GM23338 (cell line): ENCODE results near the gene EYS. TPM values are rescaled to one million over a fixed set of nuclear protein-coding genes. Genes with fewer than 3 reads are reported as not detected.

Experiments used
- ATAC-seq: fragments of 200-7000 bp; cut with Tn5 transposase; 3 replicates; pipeline ENCODE4 v1.9.1; 2020
- DNase-seq: peaks from one replicate; pipeline ENCODE4 v3.0.0-alpha.2; 2015; ENCODE audit warnings: low spot score
- H2AFZ ChIP-seq: fragments of 200-600 bp; sonication (generic); 2 replicates; pipeline ENCODE4 v1.8.0; 2016; ENCODE audit warnings: antibody characterized with exemption, mild to moderate bottlenecking, moderate library complexity
- H3F3A ChIP-seq: fragments of 200-600 bp; sonication (generic); replicated peaks from 2 replicates; pipeline ENCODE4 v1.8.0; 2017; ENCODE audit warnings: antibody characterized with exemption, mixed run types, low read depth
- H3K27ac ChIP-seq: fragments of 200-600 bp; sonication (generic); 2 replicates; pipeline ENCODE4 v1.6.1; 2016; ENCODE audit warnings: low read depth
- H3K27me3 ChIP-seq: fragments of 200-600 bp; sonication (generic); 2 replicates; pipeline ENCODE4 v1.8.0; 2016; ENCODE audit warnings: mild to moderate bottlenecking, mixed run types, moderate library complexity; ENCODE audit not compliant: insufficient read depth
- H3K36me3 ChIP-seq: fragments of 200-600 bp; sonication (generic); 2 replicates; pipeline ENCODE4 v1.8.0; 2016; ENCODE audit warnings: mild to moderate bottlenecking; ENCODE audit not compliant: insufficient read depth
- H3K4me1 ChIP-seq: fragments of 200-600 bp; sonication (generic); 2 replicates; pipeline ENCODE4 v1.8.0; 2016; ENCODE audit warnings: mild to moderate bottlenecking, moderate library complexity; ENCODE audit not compliant: insufficient read depth
- H3K4me2 ChIP-seq: fragments of 200-600 bp; sonication (generic); 2 replicates; pipeline ENCODE4 v1.7.1; 2017; ENCODE audit warnings: mixed run types
- H3K4me3 ChIP-seq: fragments of 200-600 bp; sonication (generic); 2 replicates; pipeline ENCODE4 v1.6.1; 2016; ENCODE audit warnings: mixed run types
- H3K79me2 ChIP-seq: fragments of 200-600 bp; sonication (generic); replicated peaks from 2 replicates; pipeline ENCODE4 v1.8.0; 2017; ENCODE audit warnings: mild to moderate bottlenecking; ENCODE audit not compliant: insufficient read depth
- H3K9me2 ChIP-seq: fragments of 200-600 bp; sonication (generic); 2 replicates; pipeline ENCODE4 v1.8.0; 2017; ENCODE audit not compliant: insufficient read depth
- H4K20me1 ChIP-seq: fragments of 200-600 bp; sonication (generic); replicated peaks from 2 replicates; pipeline ENCODE4 v1.8.0; 2017; ENCODE audit warnings: mild to moderate bottlenecking; ENCODE audit not compliant: insufficient read depth
- H3K27ac Mint-ChIP-seq: 2 replicates; pipeline ENCODE4 v1.8.0; 2020; ENCODE audit warnings: inconsistent platforms, mild to moderate bottlenecking, moderate library complexity, mixed read lengths
- H3K27me3 Mint-ChIP-seq: 3 replicates; pipeline ENCODE4 v1.8.0; 2022; ENCODE audit warnings: low read depth, mild to moderate bottlenecking, moderate library complexity, mixed read lengths, inconsistent platforms; ENCODE audit not compliant: insufficient read depth, poor library complexity
- H3K36me3 Mint-ChIP-seq: 3 replicates; pipeline ENCODE4 v1.8.0; 2021; ENCODE audit warnings: low read depth, mild to moderate bottlenecking, inconsistent platforms, moderate library complexity, mixed read lengths
- H3K4me1 Mint-ChIP-seq: 3 replicates; pipeline ENCODE4 v1.8.0; 2020; ENCODE audit warnings: mild to moderate bottlenecking, inconsistent platforms, mixed read lengths
- H3K4me3 Mint-ChIP-seq: 3 replicates; pipeline ENCODE4 v1.8.0; 2021; ENCODE audit warnings: moderate library complexity, mild to moderate bottlenecking, inconsistent platforms, mixed read lengths
- H3K9me3 Mint-ChIP-seq: 3 replicates; pipeline ENCODE4 v1.8.0; 2020; ENCODE audit warnings: moderate library complexity, mild to moderate bottlenecking, inconsistent platforms, mixed read lengths
- CREB1 ChIP-seq: fragments of 250-450 bp; sonication (Bioruptor Pico); IDR thresholded peaks from 2 replicates; pipeline ENCODE4 v1.5.0; 2020; ENCODE audit warnings: low read depth, mild to moderate bottlenecking, moderate library complexity
- CTCF ChIP-seq, 2 experiments: fragments of 200-600 bp in 1 of 2; sonication (generic) in 1 of 2; conservative IDR thresholded peaks; 2 replicates each; pipeline versions ENCODE4 v1.5.1 to v1.6.1; 2016 to 2017; ENCODE audit warnings: antibody characterized with exemption in 2 of 2, low read depth in 2 of 2, mild to moderate bottlenecking in 2 of 2, moderate library complexity in 1 of 2
- ETS1 ChIP-seq: IDR thresholded peaks from 2 replicates; pipeline ENCODE4 v1.6.1; 2016; ENCODE audit warnings: antibody characterized with exemption
- EZH2 ChIP-seq: fragments of 200-600 bp; sonication (generic); IDR thresholded peaks from one replicate; pipeline ENCODE4 v1.8.0; 2017; ENCODE audit warnings: antibody characterized with exemption, mild to moderate bottlenecking, low read depth; ENCODE audit not compliant: unreplicated experiment
- EZH2phosphoT487 ChIP-seq: fragments of 200-600 bp; sonication (generic); IDR thresholded peaks from one replicate; pipeline ENCODE4 v1.8.1; 2018; ENCODE audit warnings: antibody characterized with exemption; ENCODE audit not compliant: unreplicated experiment
- JUNB ChIP-seq: IDR thresholded peaks from one replicate; pipeline ENCODE4 v1.6.1; 2016; ENCODE audit warnings: antibody characterized with exemption; ENCODE audit not compliant: unreplicated experiment
- NANOG ChIP-seq: IDR thresholded peaks from 2 replicates; pipeline ENCODE4 v1.6.1; 2016; ENCODE audit warnings: antibody characterized with exemption, borderline replicate concordance
- POLR2AphosphoS5 ChIP-seq: IDR thresholded peaks from 2 replicates; pipeline ENCODE4 v1.6.1; 2016; ENCODE audit warnings: antibody characterized with exemption, low read depth
- REST ChIP-seq: IDR thresholded peaks from one replicate; pipeline ENCODE4 v1.6.1; 2018; ENCODE audit warnings: antibody characterized with exemption; ENCODE audit not compliant: unreplicated experiment
- STAT1 ChIP-seq: IDR thresholded peaks from one replicate; pipeline ENCODE4 v1.6.1; 2016; ENCODE audit warnings: antibody characterized with exemption; ENCODE audit not compliant: unreplicated experiment
- ZNF114 ChIP-seq: fragments of 250-450 bp; sonication (Bioruptor Pico); IDR thresholded peaks from 2 replicates; pipeline ENCODE4 v1.5.0; 2020; ENCODE audit warnings: mild to moderate bottlenecking, moderate library complexity
- ZNF331 ChIP-seq: fragments of 250-450 bp; sonication (Bioruptor Pico); IDR thresholded peaks from 2 replicates; pipeline ENCODE4 v1.5.0; 2020; ENCODE audit warnings: low read depth, mild to moderate bottlenecking, moderate library complexity
- ZNF462 ChIP-seq: fragments of 250-450 bp; sonication (Bioruptor Pico); IDR thresholded peaks from 2 replicates; pipeline ENCODE4 v1.5.0; 2020; ENCODE audit warnings: mild to moderate bottlenecking, moderate library complexity
- polyA plus RNA-seq: library from polyadenylated mRNA; unstranded; fragments of >200 nt; fragmentation: Nextera tagmentation; extraction: Ambion mirVana; gene quantifications from 2 replicates; pipeline ENCODE4 v1.2.1, GENCODE V29; 2016
- total RNA-seq: library from RNA; depleted of rRNA; stranded (reverse); fragments of >200 nt; shearing (Covaris generic); gene quantifications from 2 replicates; pipeline ENCODE4 v1.2.3, GENCODE V29; 2014

EYS gene
- total and polyA plus RNA-seq, 2 experiments from 2014 or later = 0.38 to 0.52 TPM

GRCh38 chr6:64580346-64580745 lies 1126.7 kb downstream of the EYS start:
- no peak overlapping the region for H3K27ac Mint-ChIP-seq
- H3K27me3 Mint-ChIP-seq = no peaks in the 10 kb centered on the region
- H2AFZ ChIP-seq = no peak overlapping the region
- no peak for ATAC-seq
- no peaks in the 10 kb centered on the region; the same call in 2 of the 3 replicates for H3K9me3 Mint-ChIP-seq
- no peak overlapping the region for H3K4me2 ChIP-seq
- H3K4me3 ChIP-seq = no peak overlapping the region
- H3K4me1 Mint-ChIP-seq = no peaks in the 10 kb centered on the region
- H3K79me2 ChIP-seq = no peaks in the 10 kb centered on the region
- H3K27me3 ChIP-seq = no peaks in the 10 kb centered on the region
- no peak for DNase-seq
- no peaks in the 10 kb centered on the region for H3K9me2 ChIP-seq
- H3K4me3 Mint-ChIP-seq = no peak overlapping the region
- TF ChIP-seq NANOG (no peak), CTCF (conservative IDR thresholded peaks at IDR 0.05; ENCODE audit: low read depth in 2 of 2) (no peak), REST (no peak), ZNF462 (CRISPR knock-in tag) (no peak), ZNF114 (no peak), ETS1 (no peak), EZH2 (no peak), EZH2phosphoT487 (no peak), JUNB (no peak), ZNF331 (CRISPR knock-in tag) (no peak), CREB1 (CRISPR knock-in tag) (no peak), POLR2AphosphoS5 (no peak), STAT1 (no peak)
- H3F3A ChIP-seq = no peaks in the 10 kb centered on the region
- H3K27ac ChIP-seq = no peak overlapping the region
- no peaks in the 10 kb centered on the region for H3K36me3 Mint-ChIP-seq
- no peaks in the 10 kb centered on the region for H3K36me3 ChIP-seq
- no peaks in the 10 kb centered on the region for H4K20me1 ChIP-seq
- no peaks in the 10 kb centered on the region for H3K4me1 ChIP-seq
